ENCODE data around the gene NREP.
"Not testable (repeated sequence)": the region's sequence is repeated elsewhere in the genome, so short reads cannot be mapped to it uniquely, and the experiment has no call there.

NREP gene

DNA sequence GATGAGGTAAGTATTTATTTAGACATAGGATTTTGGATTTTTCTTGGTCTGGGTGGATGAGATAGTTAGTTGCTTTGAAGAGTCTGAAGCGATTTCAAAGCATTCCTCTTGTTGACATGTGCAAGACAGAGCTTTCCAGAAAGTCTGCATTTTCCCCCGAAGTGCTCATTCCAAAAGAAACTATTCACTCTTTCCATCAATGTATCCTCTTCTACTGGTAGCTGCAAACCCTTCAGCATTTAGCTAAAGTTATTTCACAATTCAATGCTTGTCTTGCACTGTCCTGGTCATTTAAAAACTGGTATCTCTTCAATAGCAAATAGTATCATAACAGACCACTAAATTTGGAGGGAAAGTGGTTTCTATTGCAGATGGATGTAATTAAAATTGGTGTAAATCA is 13.0 kb downstream of the NREP start:
- no peak overlapping the region for H3K4me3 ChIP-seq (ENCODE audit: low read depth, low read length)
- no peak for DNase-seq (ENCODE audit: low read depth)

DNA sequence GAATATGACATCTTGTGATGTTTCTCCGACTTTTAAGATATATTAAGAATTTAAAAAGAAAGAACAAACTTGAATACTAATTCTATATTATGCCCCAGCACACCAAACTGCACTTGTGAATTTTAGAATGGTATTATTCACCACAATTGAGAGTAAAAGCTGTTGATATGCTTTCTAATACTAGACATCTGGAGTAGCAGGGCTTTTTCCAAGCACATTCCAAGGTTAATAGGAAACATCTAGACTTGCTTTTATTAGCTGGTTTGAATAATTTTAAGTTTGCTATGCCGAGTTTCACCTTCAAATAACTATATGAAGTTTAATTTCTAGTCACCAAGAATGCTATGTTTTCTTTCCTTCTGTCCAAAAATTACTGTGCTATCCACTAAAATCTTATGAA is 13.5 kb downstream of the NREP start:
- H3K4me3 ChIP-seq (ENCODE audit: low read depth, low read length) = no peak overlapping the region

GRCh38 chr5:111742177-111742994 is 14.6 kb downstream of the NREP start:
- peak; percentile 91 for DNase-seq (ENCODE audit: low read depth)
- H3K4me3 ChIP-seq (ENCODE audit: low read depth, low read length) = peak overlapping the region; percentile 1

More for the DNA sequence above, 13.5 kb downstream of the NREP start:
- DNase-seq (ENCODE audit: low read depth) = no peak

- no peak overlapping the region for H3K4me3 ChIP-seq (ENCODE audit: low read depth, low read length)
- peak; percentile 55 for DNase-seq (ENCODE audit: low read depth)
Observed at GRCh38 chr5:111741278-111741677, 15.7 kb downstream of the NREP start.

DNA sequence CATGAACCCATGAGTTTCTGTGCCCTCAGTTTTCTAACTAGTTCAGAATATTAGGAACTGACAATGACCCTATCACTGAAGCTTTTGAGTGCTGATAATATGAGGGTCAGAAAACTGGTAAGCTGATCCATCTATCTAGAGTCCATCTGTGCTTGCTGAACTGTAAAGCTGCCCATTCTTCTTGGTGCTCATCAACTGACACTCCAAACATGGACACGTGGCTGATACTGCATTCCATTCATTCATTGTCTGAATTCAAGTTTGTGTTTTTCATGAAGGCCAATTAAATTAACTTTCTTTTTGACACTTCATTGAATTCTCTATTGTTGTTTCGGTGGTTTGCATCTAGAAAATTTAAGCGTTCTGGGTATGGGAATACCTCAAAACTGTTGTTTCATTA is 17.6 kb downstream of the NREP start:
- H3K4me3 ChIP-seq (ENCODE audit: low read depth, low read length) = no peak overlapping the region
- no peak for DNase-seq (ENCODE audit: low read depth)

- H3K4me3 ChIP-seq (ENCODE audit: low read depth, low read length) = no peak overlapping the region
- DNase-seq (ENCODE audit: low read depth) = no peak
Observed at GRCh38 chr5:111738118-111738517, 18.9 kb downstream of the NREP start.

DNA sequence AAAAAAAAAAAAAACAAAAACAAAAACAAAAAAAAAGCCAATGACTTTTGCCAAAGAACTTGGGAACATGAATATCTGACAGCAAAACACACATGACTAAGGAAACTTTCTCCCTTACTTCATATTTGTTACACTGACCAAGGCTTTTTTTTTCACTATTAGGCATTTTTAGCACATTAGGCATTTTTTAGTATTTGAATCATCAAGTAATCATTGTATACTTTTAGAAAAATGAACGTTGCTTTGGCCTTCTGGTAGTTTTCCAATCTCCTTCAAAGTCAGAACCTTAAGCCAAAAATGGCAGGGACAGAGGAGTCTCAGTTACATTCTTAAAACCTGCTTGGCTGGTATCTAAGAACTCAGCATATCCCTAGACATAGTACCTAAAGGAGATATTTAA is 19.3 kb downstream of the NREP start:
- no peak overlapping the region for H3K4me3 ChIP-seq (ENCODE audit: low read depth, low read length)
- peak; percentile 24 for DNase-seq (ENCODE audit: low read depth)

- DNase-seq (ENCODE audit: low read depth) = peak; percentile 95
- H3K4me3 ChIP-seq (ENCODE audit: low read depth, low read length) = no peak overlapping the region
Observed at GRCh38 chr5:111735583-111736270, 21.3 kb downstream of the NREP start.

GRCh38 chr5:111734597-111734996 is 22.4 kb downstream of the NREP start:
- no peak overlapping the region for H3K4me3 ChIP-seq (ENCODE audit: low read depth, low read length)
- no peak for DNase-seq (ENCODE audit: low read depth)

DNA sequence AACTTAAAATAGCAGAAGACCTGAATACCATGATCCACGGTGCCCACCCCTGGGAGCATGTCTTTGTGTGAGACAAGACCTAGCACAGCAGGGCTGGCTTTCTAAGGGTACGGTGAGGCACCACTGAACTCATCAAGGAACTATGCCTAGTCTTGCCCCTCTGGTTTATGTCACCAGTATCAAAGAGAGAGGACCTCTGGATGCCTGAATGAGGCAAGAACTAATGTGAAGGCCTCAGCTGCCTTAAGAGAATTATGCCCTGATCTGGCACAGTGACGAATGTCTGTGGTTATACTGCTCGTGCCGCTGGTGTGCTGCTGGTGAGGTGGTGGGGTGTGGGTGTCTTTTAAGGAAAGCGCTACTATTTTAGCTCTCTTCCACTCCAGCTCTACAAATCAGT is 23.0 kb downstream of the NREP start:
- peak; percentile 52 for DNase-seq (ENCODE audit: low read depth)
- H3K4me3 ChIP-seq (ENCODE audit: low read depth, low read length) = no peak overlapping the region

DNA sequence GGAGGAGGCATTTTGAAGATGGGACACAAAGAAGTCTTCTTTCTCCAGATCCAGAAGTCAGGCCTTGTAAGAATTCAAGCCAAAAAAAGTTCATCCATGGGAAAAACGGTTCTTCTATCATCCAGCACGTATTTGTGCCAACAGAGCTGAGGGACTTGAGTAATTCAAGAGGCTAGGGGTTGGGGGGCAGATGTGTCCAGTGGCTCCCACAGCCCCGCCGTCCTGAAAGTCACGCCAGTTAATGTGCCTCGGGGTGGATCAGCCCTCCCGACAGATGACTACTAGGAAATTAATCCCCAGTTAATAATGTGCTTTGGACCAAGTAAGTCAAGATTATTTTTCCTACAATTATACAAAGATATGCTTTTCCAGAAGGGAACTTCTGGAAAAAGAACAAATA is 23.4 kb downstream of the NREP start:
- no peak for DNase-seq (ENCODE audit: low read depth)
- H3K4me3 ChIP-seq (ENCODE audit: low read depth, low read length) = no peak overlapping the region

GRCh38 chr5:111731638-111732037 is 25.4 kb downstream of the NREP start:
- H3K4me3 ChIP-seq (ENCODE audit: low read depth, low read length) = no peak overlapping the region
- no peak for DNase-seq (ENCODE audit: low read depth)

- no peak overlapping the region for H3K4me3 ChIP-seq (ENCODE audit: low read depth, low read length)
- no peak for DNase-seq (ENCODE audit: low read depth)
Observed at GRCh38 chr5:111730659-111731382, 26.2 kb downstream of the NREP start.

DNA sequence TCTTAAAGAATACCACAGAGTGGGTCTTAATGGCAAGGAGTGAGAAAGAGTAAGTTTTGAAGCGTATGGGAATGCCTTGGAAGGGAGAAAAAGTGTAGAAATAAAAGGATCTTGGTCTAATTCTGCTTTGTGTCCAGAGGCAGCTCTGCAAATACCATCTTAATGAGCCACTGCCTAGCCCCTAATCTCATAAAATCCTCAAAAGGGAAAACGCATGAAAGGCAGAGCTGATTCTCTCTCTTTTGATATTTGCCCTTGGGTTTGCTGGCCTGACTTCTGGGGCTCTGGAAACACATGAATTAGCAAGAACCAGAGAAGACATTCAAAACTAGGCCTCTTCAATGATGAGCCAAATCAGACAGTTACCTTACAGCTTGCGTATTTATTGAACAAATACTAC is 28.1 kb downstream of the NREP start:
- DNase-seq (ENCODE audit: low read depth) = no peak
- no peak overlapping the region for H3K4me3 ChIP-seq (ENCODE audit: low read depth, low read length)

GRCh38 chr5:111726986-111727385 is 30.0 kb downstream of the NREP start:
- no peak for DNase-seq (ENCODE audit: low read depth)
- H3K4me3 ChIP-seq (ENCODE audit: low read depth, low read length) = no peak overlapping the region

DNA sequence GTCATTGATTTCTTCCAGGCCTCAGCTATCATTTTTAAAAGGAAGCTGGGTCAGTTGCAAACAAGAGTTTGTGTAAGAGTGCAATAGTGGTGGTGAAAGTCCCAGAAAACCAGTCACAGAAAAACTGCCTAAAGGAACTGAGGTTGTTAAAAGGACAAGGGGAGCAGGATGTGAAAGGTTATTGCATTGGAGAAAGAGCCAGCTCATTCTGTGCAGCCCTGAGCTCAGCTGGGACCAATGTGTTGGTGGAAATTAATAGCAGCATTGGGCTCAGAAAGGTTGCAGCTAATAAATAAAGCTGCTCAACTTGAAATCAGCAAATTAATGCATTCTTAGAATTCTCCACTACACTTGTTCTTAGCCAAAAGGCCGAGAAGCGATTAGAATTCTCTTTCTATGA is 34.9 kb downstream of the NREP start:
- H3K4me3 ChIP-seq (ENCODE audit: low read depth, low read length) = no peak overlapping the region
- no peak for DNase-seq (ENCODE audit: low read depth)

- no peak for DNase-seq (ENCODE audit: low read depth)
- no peak overlapping the region for H3K4me3 ChIP-seq (ENCODE audit: low read depth, low read length)
Observed at GRCh38 chr5:111720333-111720890, 36.6 kb downstream of the NREP start.

DNA sequence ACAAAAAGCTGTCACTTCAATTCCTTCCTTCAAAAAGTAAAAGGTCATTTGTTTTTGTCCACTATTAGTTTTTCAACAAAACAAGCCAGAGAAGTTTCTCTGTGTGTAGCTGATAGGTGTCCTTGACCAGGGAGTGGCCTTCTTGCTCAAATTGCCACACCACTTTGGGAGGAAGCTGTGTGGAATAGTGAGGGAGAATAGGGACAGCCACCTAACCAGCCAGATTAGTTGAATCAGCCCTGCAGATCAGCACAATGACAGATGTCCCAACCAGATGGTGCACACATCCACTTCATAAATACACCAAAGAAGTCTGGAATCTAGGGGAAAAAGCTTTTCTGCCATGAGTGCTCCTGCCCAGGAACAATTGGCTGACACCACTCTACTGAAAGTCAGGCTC is 37.2 kb downstream of the NREP start:
- DNase-seq (ENCODE audit: low read depth) = no peak
- no peak overlapping the region for H3K4me3 ChIP-seq (ENCODE audit: low read depth, low read length)

GRCh38 chr5:111716789-111717188 is 40.2 kb downstream of the NREP start:
- not testable (repeated sequence) for H3K4me3 ChIP-seq (ENCODE audit: low read depth, low read length); DNase-seq (ENCODE audit: low read depth)

DNA sequence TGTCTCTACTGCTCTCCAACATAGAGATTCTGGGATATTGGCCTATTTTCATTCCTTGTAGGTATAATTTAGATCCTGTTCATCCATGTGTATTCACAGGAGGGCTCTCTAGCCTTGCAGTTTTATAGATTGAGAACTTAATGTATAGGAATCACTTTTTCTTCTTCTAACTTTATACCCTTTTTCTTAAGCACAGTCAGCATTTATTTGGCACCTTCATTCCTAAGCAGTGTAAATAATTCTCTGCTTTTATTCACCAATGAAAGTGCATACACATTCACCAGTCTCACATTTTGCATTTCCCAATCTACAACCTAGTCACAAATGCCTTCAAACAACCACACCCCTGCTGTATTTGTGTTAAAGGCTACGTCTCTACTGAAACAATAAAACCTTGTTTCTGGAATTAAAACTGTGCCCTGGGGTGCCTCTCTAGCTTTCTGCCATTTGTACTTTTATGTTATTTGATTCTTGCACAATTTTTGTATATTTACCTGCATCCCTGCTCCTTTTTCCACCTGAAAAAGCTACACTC is 49.3 kb downstream of the NREP start:
- no peak overlapping the region for H3K4me3 ChIP-seq (ENCODE audit: low read depth, low read length)
- no peak for DNase-seq (ENCODE audit: low read depth)
